ENCODE results near the gene ADARB2.

DNA sequence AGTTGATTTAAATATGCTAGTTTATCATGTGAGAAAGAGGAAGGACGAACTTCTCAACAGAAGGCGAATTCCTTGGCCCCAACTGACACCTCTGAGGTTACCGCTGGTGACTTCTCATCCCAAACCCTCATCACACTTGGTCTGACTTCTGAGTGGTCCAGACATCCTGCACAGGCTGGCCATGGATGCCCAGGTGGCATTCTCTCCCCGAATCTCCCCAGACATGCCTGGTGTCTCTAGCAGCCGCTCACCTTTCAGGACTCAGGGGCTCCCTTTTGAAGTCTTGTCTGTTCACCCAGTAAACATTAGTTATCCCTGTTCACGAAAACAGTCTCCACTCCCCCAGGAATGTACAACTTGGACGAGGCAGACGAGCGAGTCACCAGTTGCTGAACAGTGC, 157.7 kb downstream of the ADARB2 start:
- TF ChIP-seq POLR2A (IDR thresholded peaks at IDR 0.05) (no peak), CTCF (IDR thresholded peaks at IDR 0.05) (no peak), EP300 (IDR thresholded peaks at IDR 0.05) (no peak)
